Progenitor cell of endocrine pancreas (in vitro differentiated cells): ENCODE results near the gene MAST2. TPM values are rescaled to one million over a fixed set of nuclear protein-coding genes. Genes with fewer than 3 reads are reported as not detected.

Experiments
- DNase-seq: peaks from one replicate; pipeline ENCODE4 v3.0.0; 2021; ENCODE audit warnings: low spot score; ENCODE audit not compliant: unreplicated experiment
- H3K27ac Mint-ChIP-seq: 2 replicates; pipeline ENCODE4 v1.8.0; 2021; ENCODE audit warnings: mild to moderate bottlenecking, moderate library complexity, mixed read lengths
- H3K27me3 Mint-ChIP-seq: 2 replicates; pipeline ENCODE4 v1.8.0; 2021; ENCODE audit warnings: mixed read lengths
- H3K36me3 Mint-ChIP-seq: 2 replicates; pipeline ENCODE4 v1.8.0; 2022; ENCODE audit warnings: mixed read lengths; ENCODE audit not compliant: insufficient read depth
- H3K4me1 Mint-ChIP-seq: 2 replicates; pipeline ENCODE4 v1.8.0; 2021; ENCODE audit warnings: low read depth, mixed read lengths
- H3K4me3 Mint-ChIP-seq: 2 replicates; pipeline ENCODE4 v1.8.0; 2021; ENCODE audit warnings: low read depth, mild to moderate bottlenecking, moderate library complexity, mixed read lengths
- H3K9me3 Mint-ChIP-seq: 2 replicates; pipeline ENCODE4 v1.8.0; 2021; ENCODE audit warnings: low read depth, mixed read lengths
- CTCF ChIP-seq: fragments of 200-600 bp; sonication (generic); IDR thresholded peaks from one replicate; pipeline ENCODE4 v1.5.0; 2021; ENCODE audit warnings: antibody characterized with exemption, mild to moderate bottlenecking; ENCODE audit not compliant: unreplicated experiment
- total RNA-seq: library from RNA; stranded (reverse); gene quantifications from 2 replicates; pipeline ENCODE4 v1.2.1, GENCODE V29; 2021

MAST2 gene
- total RNA-seq, 1 donor from 2014 or later, result 47.8 TPM

GRCh38 chr1:45884700-45885099 is 81.3 kb downstream of the MAST2 start:
- no peak for DNase-seq
- Mint-ChIP-seq H3K4me1 (peaks cover 9% of the 10 kb centered on the region), H3K27ac (no peak overlapping the region), H3K27me3 (no peaks in the 10 kb centered on the region), H3K36me3 (no peaks in the 10 kb centered on the region), H3K4me3 (no peak overlapping the region), H3K9me3 (no peaks in the 10 kb centered on the region)
- TF ChIP-seq CTCF, result no peak

GRCh38 chr1:45886229-45886628 is 82.8 kb downstream of the MAST2 start:
- no peak overlapping the region for H3K27ac Mint-ChIP-seq
- no peaks in the 10 kb centered on the region for H3K9me3 Mint-ChIP-seq
- no peak for DNase-seq
- H3K27me3 Mint-ChIP-seq, result no peaks in the 10 kb centered on the region
- H3K36me3 Mint-ChIP-seq, result peaks cover 3% of the 10 kb centered on the region
- TF ChIP-seq CTCF, result no peak
- peaks cover 6% of the 10 kb centered on the region for H3K4me1 Mint-ChIP-seq
- H3K4me3 Mint-ChIP-seq, result no peak overlapping the region

GRCh38 chr1:45887156-45887842 is 83.9 kb downstream of the MAST2 start:
- no peaks in the 10 kb centered on the region for H3K27me3 Mint-ChIP-seq
- DNase-seq, result no peak
- TF ChIP-seq CTCF, result no peak
- peaks cover 6% of the 10 kb centered on the region for H3K4me1 Mint-ChIP-seq
- H3K36me3 Mint-ChIP-seq, result peaks cover 3% of the 10 kb centered on the region
- no peak overlapping the region for H3K4me3 Mint-ChIP-seq
- peak overlapping the region; percentile 63 for H3K27ac Mint-ChIP-seq
- H3K9me3 Mint-ChIP-seq, result no peaks in the 10 kb centered on the region

- no peak overlapping the region for H3K4me3 Mint-ChIP-seq
- TF ChIP-seq CTCF, result no peak
- DNase-seq, result no peak
- H3K9me3 Mint-ChIP-seq, result no peaks in the 10 kb centered on the region
- H3K27me3 Mint-ChIP-seq, result no peaks in the 10 kb centered on the region
- H3K27ac Mint-ChIP-seq, result no peak overlapping the region
- peaks cover 6% of the 10 kb centered on the region for H3K4me1 Mint-ChIP-seq
- H3K36me3 Mint-ChIP-seq, result peaks cover 3% of the 10 kb centered on the region
Observed at GRCh38 chr1:45890078-45890477, 86.7 kb downstream of the MAST2 start.

GRCh38 chr1:45891087-45891486 is 87.7 kb downstream of the MAST2 start:
- peaks cover 3% of the 10 kb centered on the region for H3K36me3 Mint-ChIP-seq
- no peak for TF ChIP-seq CTCF
- no peak overlapping the region for H3K27ac Mint-ChIP-seq
- peaks cover 6% of the 10 kb centered on the region for H3K4me1 Mint-ChIP-seq
- no peak overlapping the region for H3K4me3 Mint-ChIP-seq
- no peaks in the 10 kb centered on the region for H3K27me3 Mint-ChIP-seq
- no peaks in the 10 kb centered on the region for H3K9me3 Mint-ChIP-seq
- DNase-seq, result no peak
